HEK293 (cell line): ENCODE data around the gene TMEM17.

Experiments used
- CTCF ChIA-PET: fragments of 350-600 bp; formaldehyde crosslinking; extraction: SDS; loops from one replicate; lab custom pipeline; 2021; ENCODE audit warnings: antibody characterized with exemption; lab: Yijun Ruan, JAX
- POLR2A ChIA-PET: fragments of 300-600 bp; formaldehyde crosslinking; extraction: SDS; loops from one replicate; lab custom pipeline; 2020; ENCODE audit warnings: antibody characterized with exemption, inconsistent platforms; lab: Yijun Ruan, JAX
- H3K27ac ChIP-seq: fragments of 200-500 bp; sonication (Bioruptor generic); 2 replicates; pipeline ENCODE4 v1.5.1; 2014; ENCODE audit warnings: low read depth, low read length, control low read depth, inconsistent platforms; ENCODE audit errors: extremely low read depth
- H3K36me3 ChIP-seq, 2 experiments: fragments of 200-500 bp in 1 of 2; sonication (Bioruptor generic) in 1 of 2; 1 replicate in 1 of 2; 2 replicates in 1 of 2; pipeline ENCODE4 v1.5.1; 2014 to 2017; ENCODE audit warnings: inconsistent platforms in 2 of 2, low read length in 2 of 2; ENCODE audit not compliant: control insufficient read depth in 2 of 2, insufficient read depth in 1 of 2
- H3K4me1 ChIP-seq: fragments of 200-500 bp; sonication (Bioruptor generic); 2 replicates; pipeline ENCODE4 v1.5.1; 2014; ENCODE audit warnings: mild to moderate bottlenecking, low read length, inconsistent platforms; ENCODE audit not compliant: control insufficient read depth, insufficient read depth
- H3K4me3 ChIP-seq: 2 replicates; pipeline ENCODE4 v1.5.1; 2011; ENCODE audit warnings: low read depth, mild to moderate bottlenecking, control low read depth, low read length, moderate library complexity
- H3K9me3 ChIP-seq: fragments of 200-500 bp; sonication (Bioruptor generic); 2 replicates; pipeline ENCODE4 v1.5.1; 2014; ENCODE audit warnings: low read depth, low read length, inconsistent platforms; ENCODE audit not compliant: control insufficient read depth, insufficient read depth
- BCL11B ChIP-seq: fragments of 450-650 bp; formaldehyde crosslinking; IDR thresholded peaks from 2 replicates; pipeline ENCODE4 v1.5.1; 2016; ENCODE audit warnings: low read depth, missing biosample characterization, missing genetic modification characterization
- EGR2 ChIP-seq: fragments of 450-650 bp; formaldehyde crosslinking; IDR thresholded peaks from 2 replicates; pipeline ENCODE4 v1.5.1; 2016; ENCODE audit warnings: low read depth, missing biosample characterization, missing genetic modification characterization
- FEZF1 ChIP-seq: fragments of 450-650 bp; formaldehyde crosslinking; IDR thresholded peaks from 2 replicates; pipeline ENCODE4 v1.5.1; 2016; ENCODE audit warnings: missing biosample characterization, missing genetic modification characterization
- HOXC10 ChIP-seq: sonication (generic); formaldehyde crosslinking; IDR thresholded peaks from 2 replicates; pipeline ENCODE4 v1.8.1; 2023; ENCODE audit warnings: mild to moderate bottlenecking, missing genetic modification reagents
- HOXD13 ChIP-seq: sonication (generic); formaldehyde crosslinking; IDR thresholded peaks from 2 replicates; pipeline ENCODE4 v1.8.0; 2022; ENCODE audit warnings: missing genetic modification reagents, borderline replicate concordance
- KLF17 ChIP-seq: fragments of 450-650 bp; formaldehyde crosslinking; IDR thresholded peaks from 2 replicates; pipeline ENCODE4 v1.5.1; 2016; ENCODE audit warnings: missing biosample characterization, missing genetic modification characterization
- KLF8 ChIP-seq: fragments of 450-650 bp; formaldehyde crosslinking; IDR thresholded peaks from 2 replicates; pipeline ENCODE4 v1.5.1; 2016; ENCODE audit warnings: missing biosample characterization, missing genetic modification characterization
- PRDM1 ChIP-seq: fragments of 450-650 bp; formaldehyde crosslinking; IDR thresholded peaks from 2 replicates; pipeline ENCODE4; 2016; ENCODE audit warnings: missing biosample characterization, missing genetic modification characterization
- RBAK ChIP-seq: fragments of 450-650 bp; formaldehyde crosslinking; IDR thresholded peaks from 2 replicates; pipeline ENCODE4 v1.5.1; 2016; ENCODE audit warnings: missing biosample characterization, missing genetic modification characterization
- REPIN1 ChIP-seq: fragments of 450-650 bp; formaldehyde crosslinking; IDR thresholded peaks from 2 replicates; pipeline ENCODE4 v1.5.1; 2017; ENCODE audit warnings: missing biosample characterization, missing genetic modification characterization, low read depth
- SALL2 ChIP-seq: fragments of 450-650 bp; formaldehyde crosslinking; IDR thresholded peaks from 2 replicates; pipeline ENCODE4 v1.5.0; 2017; ENCODE audit warnings: missing biosample characterization, mild to moderate bottlenecking, missing genetic modification characterization, borderline replicate concordance
- YY2 ChIP-seq: fragments of 450-650 bp; formaldehyde crosslinking; IDR thresholded peaks from 2 replicates; pipeline ENCODE4 v1.5.1; 2016; ENCODE audit warnings: missing biosample characterization, missing genetic modification characterization
- ZBTB48 ChIP-seq: fragments of 450-650 bp; formaldehyde crosslinking; IDR thresholded peaks from 2 replicates; pipeline ENCODE4 v1.5.1; 2016; ENCODE audit warnings: missing biosample characterization, missing genetic modification characterization
- ZBTB8A ChIP-seq: fragments of 450-650 bp; formaldehyde crosslinking; IDR thresholded peaks from 2 replicates; pipeline ENCODE4 v1.5.1; 2016; ENCODE audit warnings: missing biosample characterization, missing genetic modification characterization
- ZFP37 ChIP-seq: fragments of 450-650 bp; formaldehyde crosslinking; IDR thresholded peaks from 2 replicates; pipeline ENCODE4 v1.5.1; 2016; ENCODE audit warnings: missing biosample characterization, missing genetic modification characterization
- ZNF155 ChIP-seq: fragments of 450-650 bp; formaldehyde crosslinking; IDR thresholded peaks from 2 replicates; pipeline ENCODE4 v1.5.1; 2016; ENCODE audit warnings: missing biosample characterization, missing genetic modification characterization
- ZNF184 ChIP-seq: fragments of 450-650 bp; IDR thresholded peaks from 2 replicates; pipeline ENCODE4 v1.5.1; 2018; ENCODE audit warnings: missing biosample characterization, mild to moderate bottlenecking, missing genetic modification characterization
- ZNF274 ChIP-seq, 2 experiments: fragments of 200-500 bp in 1 of 2; fragments of 450-650 bp in 1 of 2; sonication (Bioruptor generic) in 1 of 2; formaldehyde crosslinking in 1 of 2; IDR thresholded peaks; 2 replicates each; pipeline versions ENCODE4 v1.5.1 to v1.6.1; 2014 to 2016; ENCODE audit warnings: borderline replicate concordance in 1 of 2, inconsistent platforms in 1 of 2, low read length in 1 of 2, missing biosample characterization in 1 of 2, missing genetic modification characterization in 1 of 2
- ZNF324 ChIP-seq: fragments of 450-650 bp; formaldehyde crosslinking; IDR thresholded peaks from 2 replicates; pipeline ENCODE4 v1.5.1; 2016; ENCODE audit warnings: missing biosample characterization, missing genetic modification characterization
- ZNF341 ChIP-seq: fragments of 450-650 bp; formaldehyde crosslinking; IDR thresholded peaks from 2 replicates; pipeline ENCODE4; 2016; ENCODE audit warnings: low read depth, missing biosample characterization, missing genetic modification characterization
- ZNF394 ChIP-seq: fragments of 450-650 bp; formaldehyde crosslinking; IDR thresholded peaks from 2 replicates; pipeline ENCODE4 v1.5.1; 2016; ENCODE audit warnings: missing biosample characterization, missing genetic modification characterization, mild to moderate bottlenecking, moderate library complexity, borderline replicate concordance
- ZNF48 ChIP-seq: fragments of 450-650 bp; formaldehyde crosslinking; IDR thresholded peaks from 2 replicates; pipeline ENCODE4 v1.5.1; 2016; ENCODE audit warnings: missing biosample characterization, missing genetic modification characterization
- ZNF501 ChIP-seq: fragments of 450-650 bp; formaldehyde crosslinking; IDR thresholded peaks from 2 replicates; pipeline ENCODE4 v1.5.1; 2016; ENCODE audit warnings: missing biosample characterization, missing genetic modification characterization
- ZNF514 ChIP-seq: fragments of 450-650 bp; formaldehyde crosslinking; IDR thresholded peaks from 2 replicates; pipeline ENCODE4 v1.5.1; 2016; ENCODE audit warnings: missing biosample characterization, missing genetic modification characterization
- ZNF530 ChIP-seq: fragments of 450-650 bp; formaldehyde crosslinking; IDR thresholded peaks from 2 replicates; pipeline ENCODE4 v1.5.1; 2016; ENCODE audit warnings: low read depth, missing biosample characterization, missing genetic modification characterization
- ZNF600 ChIP-seq: fragments of 450-650 bp; formaldehyde crosslinking; IDR thresholded peaks from 2 replicates; pipeline ENCODE4 v1.5.1; 2016; ENCODE audit warnings: missing biosample characterization, missing genetic modification characterization
- ZNF621 ChIP-seq: fragments of 450-650 bp; formaldehyde crosslinking; IDR thresholded peaks from 2 replicates; pipeline ENCODE4 v1.5.1; 2017; ENCODE audit warnings: missing biosample characterization, missing genetic modification characterization
- ZNF670 ChIP-seq: fragments of 450-650 bp; formaldehyde crosslinking; IDR thresholded peaks from 2 replicates; pipeline ENCODE4 v1.5.1; 2016; ENCODE audit warnings: missing biosample characterization, missing genetic modification characterization, low read depth
- ZNF707 ChIP-seq: fragments of 450-650 bp; formaldehyde crosslinking; IDR thresholded peaks from 2 replicates; pipeline ENCODE4 v1.5.1; 2016; ENCODE audit warnings: missing biosample characterization, missing genetic modification characterization
- ZNF747 ChIP-seq: fragments of 450-650 bp; formaldehyde crosslinking; IDR thresholded peaks from 2 replicates; pipeline ENCODE4 v1.5.1; 2016; ENCODE audit warnings: missing biosample characterization, missing genetic modification characterization
- ZNF777 ChIP-seq: fragments of 450-650 bp; formaldehyde crosslinking; IDR thresholded peaks from 2 replicates; pipeline ENCODE4 v1.5.1; 2017; ENCODE audit warnings: missing biosample characterization, missing genetic modification characterization, borderline replicate concordance
- ZNF791 ChIP-seq: fragments of 450-650 bp; formaldehyde crosslinking; IDR thresholded peaks from 2 replicates; pipeline ENCODE4 v1.5.1; 2016; ENCODE audit warnings: missing biosample characterization, missing genetic modification characterization
- ZNF792 ChIP-seq: fragments of 450-650 bp; formaldehyde crosslinking; IDR thresholded peaks from 2 replicates; pipeline ENCODE4 v1.5.1; 2016; ENCODE audit warnings: missing biosample characterization, missing genetic modification characterization
- ZSCAN16 ChIP-seq: fragments of 450-650 bp; formaldehyde crosslinking; IDR thresholded peaks from 2 replicates; pipeline ENCODE4 v1.5.1; 2016; ENCODE audit warnings: missing biosample characterization, missing genetic modification characterization
- ZSCAN23 ChIP-seq: fragments of 450-650 bp; formaldehyde crosslinking; IDR thresholded peaks from 2 replicates; pipeline ENCODE4 v1.5.1; 2016; ENCODE audit warnings: missing biosample characterization, missing genetic modification characterization
- TF ChIP-seq, protein P1 (sequence below): sonication (generic); formaldehyde crosslinking; IDR thresholded peaks from 2 replicates; pipeline ENCODE4 v1.8.1; 2022; ENCODE audit warnings: mild to moderate bottlenecking, moderate library complexity, missing genetic modification reagents

The TMEM17 gene

GRCh38 chr2:62465741-62466502 lies 40.1 kb downstream of the TMEM17 start:
- Histone ChIP-seq H3K9me3 (no peaks in the 10 kb centered on the region), H3K36me3 (no peaks in the 10 kb centered on the region), H3K27ac (no peak overlapping the region), H3K4me1 (no peaks in the 10 kb centered on the region), H3K4me3 (no peak overlapping the region)
- CTCF ChIA-PET: interaction anchor here (0.7 to 1.2 kb wide), 4 partner anchors 8 to 1019 kb away, joined by 3 to 4 read pairs (median 3); no protein-coding TSS in a partner anchor
- POLR2A ChIA-PET: no interaction called here
- no peak for TF ChIP-seq ZNF274 (IDR thresholded peaks at IDR 0.05; ENCODE audit: low read length)
- TF ChIP-seq ZNF274 (tag by site-specific recombination; IDR thresholded peaks at IDR 0.05; ENCODE audit: borderline replicate concordance): no peak
- no peak for TF ChIP-seq ZNF670
- no peak for TF ChIP-seq ZNF501
- TF ChIP-seq ZNF155: no peak
- no peak for TF ChIP-seq KLF8 (tag by site-specific recombination)
- no peak for TF ChIP-seq ZNF792 (tag by site-specific recombination)
- no peak for TF ChIP-seq ZNF747 (tag by site-specific recombination)
- TF ChIP-seq ZNF514 (tag by site-specific recombination): no peak
- TF ChIP-seq EGR2 (tag by site-specific recombination): no peak
- no peak for TF ChIP-seq KLF17 (tag by site-specific recombination)
- no peak for TF ChIP-seq SALL2
- TF ChIP-seq RBAK (tag by site-specific recombination): no peak
- no peak for TF ChIP-seq ZNF48 (tag by site-specific recombination)
- TF ChIP-seq ZNF530 (tag by site-specific recombination): no peak
- no peak for TF ChIP-seq HOXD13 (CRISPR knock-in tag)
- no peak for TF ChIP-seq ZNF600 (tag by site-specific recombination)
- no peak for TF ChIP-seq BCL11B
- no peak for TF ChIP-seq PRDM1 (tag by site-specific recombination)
- no peak for TF ChIP-seq ZNF621
- no peak for TF ChIP-seq YY2

DNA sequence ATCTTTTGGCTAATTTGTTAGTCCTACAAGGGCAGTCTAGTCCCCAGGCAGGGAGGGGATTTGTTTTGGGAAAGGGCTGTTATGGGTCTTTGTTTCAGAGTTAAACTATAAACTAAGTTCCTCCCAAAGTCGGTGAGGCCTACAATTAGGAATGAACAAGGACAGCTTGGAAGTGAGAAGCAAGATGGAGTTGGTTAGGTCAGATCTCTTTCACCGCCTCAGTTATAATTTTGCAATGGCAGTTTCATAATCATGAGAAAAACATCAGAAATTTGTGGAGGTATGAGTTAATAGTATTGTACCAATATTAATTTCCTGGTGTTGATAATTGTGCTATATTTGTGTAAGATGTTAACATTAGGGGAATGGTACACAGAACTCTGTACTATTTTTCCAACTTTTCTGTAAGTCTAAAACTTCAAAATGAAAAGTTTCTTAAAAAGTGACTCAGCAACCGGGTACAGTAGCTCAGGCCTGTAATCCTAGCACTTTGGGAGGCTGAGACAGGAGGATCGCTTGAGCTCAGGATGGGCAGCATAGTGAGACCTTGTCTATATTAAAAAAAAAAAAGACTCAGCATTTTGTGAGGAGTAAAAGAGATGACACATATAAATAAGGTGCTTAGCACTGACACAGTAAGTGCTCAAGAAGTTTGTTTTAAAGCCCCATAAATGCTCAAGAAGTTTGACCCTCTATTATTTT lies 40.8 kb downstream of the TMEM17 start:
- CTCF ChIA-PET: interaction anchor here (0.7 to 1.2 kb wide), 4 partner anchors 9 to 1019 kb away, joined by 3 to 4 read pairs (median 3); no protein-coding TSS in a partner anchor
- H3K9me3 ChIP-seq: no peaks in the 10 kb centered on the region
- H3K4me1 ChIP-seq: no peaks in the 10 kb centered on the region
- POLR2A ChIA-PET: interaction anchor here (0.6 kb wide), 1 partner anchor 246 kb away, joined by 3 read pairs; no protein-coding TSS in a partner anchor
- no peak overlapping the region for H3K27ac ChIP-seq
- H3K4me3 ChIP-seq: no peak overlapping the region
- no peaks in the 10 kb centered on the region for H3K36me3 ChIP-seq
- no peak for TF ChIP-seq ZNF341 (tag by site-specific recombination)
- no peak for TF ChIP-seq REPIN1 (tag by site-specific recombination)
- TF ChIP-seq ZNF184 (tag by site-specific recombination): no peak
- TF ChIP-seq ZNF777 (tag by site-specific recombination): no peak
- TF ChIP-seq ZFP37 (tag by site-specific recombination): no peak
- no peak for TF ChIP-seq ZSCAN16 (tag by site-specific recombination)
- no peak for TF ChIP-seq ZSCAN23 (tag by site-specific recombination)
- TF ChIP-seq ZBTB8A (tag by site-specific recombination): no peak
- no peak for TF ChIP-seq ZNF394
- no peak for TF ChIP-seq ZNF600 (tag by site-specific recombination)
- TF ChIP-seq, protein P1, sequence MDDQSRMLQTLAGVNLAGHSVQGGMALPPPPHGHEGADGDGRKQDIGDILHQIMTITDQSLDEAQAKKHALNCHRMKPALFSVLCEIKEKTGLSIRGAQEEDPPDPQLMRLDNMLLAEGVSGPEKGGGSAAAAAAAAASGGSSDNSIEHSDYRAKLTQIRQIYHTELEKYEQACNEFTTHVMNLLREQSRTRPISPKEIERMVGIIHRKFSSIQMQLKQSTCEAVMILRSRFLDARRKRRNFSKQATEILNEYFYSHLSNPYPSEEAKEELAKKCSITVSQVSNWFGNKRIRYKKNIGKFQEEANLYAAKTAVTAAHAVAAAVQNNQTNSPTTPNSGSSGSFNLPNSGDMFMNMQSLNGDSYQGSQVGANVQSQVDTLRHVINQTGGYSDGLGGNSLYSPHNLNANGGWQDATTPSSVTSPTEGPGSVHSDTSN (CRISPR knock-in tag): no peak
- TF ChIP-seq FEZF1 (tag by site-specific recombination): no peak
- TF ChIP-seq ZNF791 (tag by site-specific recombination): no peak
- TF ChIP-seq ZNF707 (tag by site-specific recombination): no peak
- TF ChIP-seq ZNF324: no peak
- no peak for TF ChIP-seq HOXC10 (CRISPR knock-in tag)
- no peak for TF ChIP-seq ZBTB48 (tag by site-specific recombination)
